ENCODE measurements around the gene SLC25A27. TPM values are rescaled to one million over a fixed set of nuclear protein-coding genes. Genes with fewer than 3 reads are reported as not detected.
"Not testable (repeated sequence)": the region's sequence is repeated elsewhere in the genome, so short reads cannot be mapped to it uniquely, and the experiment has no call there.

SLC25A27 gene
- total RNA-seq, 6 experiments from 2014 or later, result 0.07 to 0.57 (median 0.39) TPM; not detected in 2

DNA sequence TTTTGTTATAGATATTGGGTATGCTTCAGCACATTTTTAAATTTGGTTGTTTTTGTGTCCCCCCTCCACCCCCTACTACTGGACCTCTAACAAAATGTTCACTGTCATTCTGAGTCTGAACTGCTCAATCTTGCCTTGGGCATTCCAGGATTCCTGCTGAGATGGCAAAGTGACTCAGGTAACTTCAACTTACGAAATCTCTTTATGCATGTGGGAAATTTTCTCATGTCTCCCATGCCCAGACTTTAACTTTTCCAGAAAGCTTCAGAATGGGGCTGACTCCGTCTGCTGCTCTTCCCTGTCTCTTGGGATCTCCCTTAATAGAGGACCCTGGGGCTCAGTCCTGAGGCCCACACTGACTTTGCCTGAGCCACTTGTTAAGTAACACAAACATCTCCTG, 14.1 kb upstream of the SLC25A27 start:
- Mint-ChIP-seq H3K9me3 (no peaks in the 10 kb centered on the region), H3K27me3 (ENCODE audit: insufficient read depth) (peaks cover 5% of the 10 kb centered on the region), H3K4me1 (ENCODE audit: low read depth) (no peaks in the 10 kb centered on the region), H3K36me3 (ENCODE audit: low read depth) (no peaks in the 10 kb centered on the region), H3K27ac (no peak overlapping the region), H3K4me3 (no peak overlapping the region)
- TF ChIP-seq, protein P1, sequence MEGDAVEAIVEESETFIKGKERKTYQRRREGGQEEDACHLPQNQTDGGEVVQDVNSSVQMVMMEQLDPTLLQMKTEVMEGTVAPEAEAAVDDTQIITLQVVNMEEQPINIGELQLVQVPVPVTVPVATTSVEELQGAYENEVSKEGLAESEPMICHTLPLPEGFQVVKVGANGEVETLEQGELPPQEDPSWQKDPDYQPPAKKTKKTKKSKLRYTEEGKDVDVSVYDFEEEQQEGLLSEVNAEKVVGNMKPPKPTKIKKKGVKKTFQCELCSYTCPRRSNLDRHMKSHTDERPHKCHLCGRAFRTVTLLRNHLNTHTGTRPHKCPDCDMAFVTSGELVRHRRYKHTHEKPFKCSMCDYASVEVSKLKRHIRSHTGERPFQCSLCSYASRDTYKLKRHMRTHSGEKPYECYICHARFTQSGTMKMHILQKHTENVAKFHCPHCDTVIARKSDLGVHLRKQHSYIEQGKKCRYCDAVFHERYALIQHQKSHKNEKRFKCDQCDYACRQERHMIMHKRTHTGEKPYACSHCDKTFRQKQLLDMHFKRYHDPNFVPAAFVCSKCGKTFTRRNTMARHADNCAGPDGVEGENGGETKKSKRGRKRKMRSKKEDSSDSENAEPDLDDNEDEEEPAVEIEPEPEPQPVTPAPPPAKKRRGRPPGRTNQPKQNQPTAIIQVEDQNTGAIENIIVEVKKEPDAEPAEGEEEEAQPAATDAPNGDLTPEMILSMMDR (IDR thresholded peaks at IDR 0.05), result no peak
- DNase-seq, result no peak

DNA sequence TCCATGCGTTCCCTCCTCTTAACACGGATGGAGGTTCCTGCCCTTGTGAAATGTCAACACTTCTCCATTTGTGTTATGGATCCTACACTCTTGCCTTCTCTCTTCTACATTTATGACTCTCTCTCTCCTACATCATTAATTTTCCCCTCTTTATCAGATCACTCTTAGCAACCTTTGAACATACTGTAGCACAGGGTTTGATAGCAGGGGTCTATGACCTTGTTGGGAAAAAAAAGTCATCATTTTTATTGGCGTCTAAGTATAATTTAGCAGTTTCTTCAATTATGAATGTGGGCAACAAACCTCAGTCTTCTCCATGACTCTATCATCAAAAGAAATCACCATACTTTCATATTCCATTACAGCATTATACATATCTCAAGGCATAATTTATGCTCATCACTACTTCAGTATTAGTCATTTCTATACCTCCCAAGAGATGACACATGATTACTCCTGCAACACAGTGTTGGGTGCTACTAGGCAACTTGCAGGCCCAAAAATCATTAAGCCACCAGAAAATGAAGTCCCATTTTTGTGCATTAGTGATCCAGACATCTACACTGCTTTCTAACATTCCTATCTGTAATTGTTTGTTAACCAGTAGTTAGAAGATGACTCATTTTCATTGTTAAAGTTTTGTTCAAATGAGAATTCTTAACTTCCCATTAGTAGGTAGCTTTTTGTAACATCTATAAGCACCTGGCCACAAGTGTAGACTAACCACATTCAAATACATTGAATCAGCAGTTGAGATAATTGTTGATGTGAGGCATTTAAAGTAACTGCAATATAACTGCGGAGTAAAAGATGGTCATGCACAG, 9.6 kb upstream of the SLC25A27 start:
- H3K4me1 Mint-ChIP-seq (ENCODE audit: low read depth), result no peaks in the 10 kb centered on the region
- no peaks in the 10 kb centered on the region for H3K9me3 Mint-ChIP-seq
- no peak overlapping the region for H3K4me3 Mint-ChIP-seq
- DNase-seq, result no peak
- H3K36me3 Mint-ChIP-seq (ENCODE audit: low read depth), result no peaks in the 10 kb centered on the region
- no peak overlapping the region for H3K27ac Mint-ChIP-seq
- TF ChIP-seq, protein P1 (IDR thresholded peaks at IDR 0.05), result no peak
- H3K27me3 Mint-ChIP-seq (ENCODE audit: insufficient read depth), result peaks cover 5% of the 10 kb centered on the region

- TF ChIP-seq, protein P1 (IDR thresholded peaks at IDR 0.05), result no peak
- H3K27ac Mint-ChIP-seq, result no peak overlapping the region
- H3K9me3 Mint-ChIP-seq, result no peaks in the 10 kb centered on the region
- no peak for DNase-seq
- H3K4me3 Mint-ChIP-seq, result no peak overlapping the region
- H3K36me3 Mint-ChIP-seq (ENCODE audit: low read depth), result no peaks in the 10 kb centered on the region
- no peaks in the 10 kb centered on the region for H3K4me1 Mint-ChIP-seq (ENCODE audit: low read depth)
- H3K27me3 Mint-ChIP-seq (ENCODE audit: insufficient read depth), result no peaks in the 10 kb centered on the region; the same call in 1 of the 2 replicates
Measured at GRCh38 chr6:46645265-46645664, 7.5 kb upstream of the SLC25A27 start.

DNA sequence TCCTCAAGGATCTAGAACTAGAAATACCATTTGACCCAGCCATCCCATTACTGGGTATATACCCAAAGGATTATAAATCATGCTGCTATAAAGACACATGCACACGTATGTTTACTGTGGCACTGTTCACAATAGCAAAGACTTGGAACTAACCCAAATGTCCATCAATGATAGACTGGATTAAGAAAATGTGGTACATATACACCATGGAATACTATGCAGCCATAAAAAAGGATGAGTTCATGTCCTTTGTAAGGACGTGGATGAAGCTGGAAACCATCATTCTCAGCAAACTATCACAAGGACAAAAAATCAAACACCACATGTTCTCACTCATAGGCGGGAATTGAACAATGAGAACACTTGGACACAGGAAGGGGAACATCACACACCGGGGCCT, 4.7 kb upstream of the SLC25A27 start:
- DNase-seq; H3K27me3 Mint-ChIP-seq (ENCODE audit: insufficient read depth); H3K9me3 Mint-ChIP-seq; H3K4me1 Mint-ChIP-seq (ENCODE audit: low read depth); H3K4me3 Mint-ChIP-seq; H3K36me3 Mint-ChIP-seq (ENCODE audit: low read depth); H3K27ac Mint-ChIP-seq: not testable (repeated sequence)

DNA sequence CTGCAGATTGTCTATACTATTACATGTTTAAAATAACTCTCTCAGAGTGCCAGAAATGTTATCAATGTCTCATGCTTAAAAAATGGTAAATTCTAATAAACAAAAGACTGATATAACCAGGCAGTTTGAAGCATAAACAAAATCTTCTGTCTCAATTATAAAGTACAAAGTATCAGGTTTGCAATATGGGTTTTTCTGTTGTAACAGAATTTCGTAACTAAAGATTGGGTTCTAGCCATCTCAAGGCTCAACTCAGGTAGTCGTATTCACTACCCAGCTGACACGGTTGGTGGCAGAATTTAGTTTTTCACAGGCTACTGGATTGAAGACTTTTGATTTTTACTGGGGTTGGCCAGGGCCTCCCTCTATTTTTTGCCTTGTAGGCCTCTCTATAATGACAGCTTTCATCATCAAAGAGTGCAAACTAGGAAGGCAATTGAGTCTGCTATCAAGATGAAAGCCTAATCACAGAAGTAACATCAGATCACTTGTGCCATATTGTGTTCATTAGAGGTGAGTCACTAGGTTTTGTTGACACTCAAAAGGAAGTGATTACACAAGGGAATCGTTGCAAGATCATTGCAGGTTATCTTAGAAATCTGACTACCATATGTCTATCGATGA, 3.8 kb upstream of the SLC25A27 start:
- DNase-seq, result no peak
- Mint-ChIP-seq H3K27ac (no peak overlapping the region), H3K4me1 (ENCODE audit: low read depth) (peaks cover 15% of the 10 kb centered on the region)

More for the DNA sequence above, 3.8 kb upstream of the SLC25A27 start:
- Mint-ChIP-seq H3K4me3 (no peak overlapping the region), H3K36me3 (ENCODE audit: low read depth) (no peaks in the 10 kb centered on the region), H3K9me3 (no peaks in the 10 kb centered on the region), H3K27me3 (ENCODE audit: insufficient read depth) (peaks cover 4% of the 10 kb centered on the region)
- TF ChIP-seq, protein P1 (IDR thresholded peaks at IDR 0.05), result no peak
